Measurements from ENCODE around the gene CHRNA9.

Gene CHRNA9

DNA sequence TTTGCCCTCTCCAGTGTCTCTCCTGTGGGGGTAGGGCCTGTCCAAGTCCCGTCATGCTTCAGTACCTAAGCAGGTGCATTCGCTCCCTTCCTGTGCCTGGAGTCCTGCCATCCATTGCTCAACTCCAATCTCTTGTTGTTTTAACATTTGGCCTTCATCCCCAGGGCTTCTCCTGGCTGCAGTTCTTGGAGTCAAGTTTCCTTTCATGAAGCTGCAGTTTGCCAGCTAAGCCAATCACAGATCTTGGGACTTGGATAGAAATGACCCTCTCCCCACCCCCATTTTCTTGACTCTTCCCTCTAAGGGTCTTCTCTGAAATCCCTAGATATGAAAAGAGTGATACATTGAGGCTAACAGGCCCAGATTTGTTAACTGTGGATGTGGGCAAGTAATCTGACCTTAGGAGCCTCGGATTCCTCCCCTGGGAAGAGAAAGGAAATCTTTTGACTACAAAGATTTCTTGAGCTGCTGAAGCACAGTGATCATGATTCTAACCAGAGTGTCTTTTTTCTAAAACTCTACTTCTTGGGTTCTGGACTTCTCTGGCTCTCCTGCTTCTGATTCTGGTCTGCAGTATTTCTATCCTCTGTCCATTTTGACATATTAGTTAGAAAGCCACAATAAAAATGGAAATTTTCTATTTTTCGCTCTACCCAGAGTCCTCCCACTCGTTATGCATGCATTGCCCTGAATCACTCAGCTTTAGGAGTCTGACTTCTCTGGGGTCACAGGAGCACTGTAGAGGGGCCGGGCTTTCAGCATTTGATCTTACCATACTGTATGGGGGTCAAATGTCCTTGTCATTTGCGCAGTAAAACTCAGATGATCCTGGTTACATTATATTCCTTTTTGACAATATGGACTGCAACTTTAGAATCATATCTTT, 61.0 kb downstream of the CHRNA9 start:
- TF ChIP-seq POLR2A (IDR thresholded peaks at IDR 0.05; ENCODE audit: low read length): no peak
- DNase-seq: no peak

DNA sequence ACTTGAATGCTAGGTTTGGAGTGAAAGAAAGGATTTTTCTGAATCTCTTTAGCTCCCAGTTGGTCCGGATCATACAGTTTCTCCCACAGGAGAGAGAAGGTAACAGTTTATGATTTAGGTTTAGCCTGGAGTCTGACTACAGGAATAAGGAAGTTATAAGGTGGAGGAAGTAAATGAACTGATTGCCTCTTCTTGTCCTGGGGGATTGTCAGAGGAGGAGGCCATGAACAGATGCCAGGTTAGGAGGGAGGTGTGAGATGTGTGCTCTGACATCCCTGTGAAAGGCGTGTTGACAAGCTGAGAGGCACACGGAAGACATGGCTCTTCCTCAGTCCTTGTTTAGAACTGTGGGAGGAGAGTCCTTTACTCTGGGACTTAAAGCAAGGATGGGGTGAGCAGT, 64.4 kb downstream of the CHRNA9 start:
- no peak for TF ChIP-seq POLR2A (IDR thresholded peaks at IDR 0.05; ENCODE audit: low read length)
- TF ChIP-seq GATA1 (IDR thresholded peaks at IDR 0.05; ENCODE audit: low read depth, low read length): no peak
- DNase-seq: no peak

DNA sequence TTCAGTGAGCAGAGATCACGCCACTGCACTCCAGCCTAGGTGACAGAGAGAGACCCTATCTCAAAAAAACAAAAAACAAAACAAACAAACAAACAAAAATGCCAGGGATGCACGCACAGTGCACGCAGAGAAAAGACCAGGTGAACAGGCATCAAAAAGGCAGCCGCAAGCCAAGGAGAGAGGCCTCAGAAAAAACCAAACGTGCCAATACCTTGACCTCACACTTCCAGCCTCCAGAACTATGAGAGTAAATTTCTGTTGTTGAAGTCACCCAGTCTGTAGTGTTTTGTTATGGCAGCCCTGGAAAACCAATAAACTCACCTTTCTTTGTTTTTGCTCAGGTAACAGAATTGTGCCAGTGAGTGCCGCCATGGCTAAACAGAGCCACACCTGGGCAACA, 66.0 kb downstream of the CHRNA9 start:
- TF ChIP-seq GATA1 (IDR thresholded peaks at IDR 0.05; ENCODE audit: low read depth, low read length): no peak
- no peak for TF ChIP-seq POLR2A (IDR thresholded peaks at IDR 0.05; ENCODE audit: low read length)
- DNase-seq: no peak

DNA sequence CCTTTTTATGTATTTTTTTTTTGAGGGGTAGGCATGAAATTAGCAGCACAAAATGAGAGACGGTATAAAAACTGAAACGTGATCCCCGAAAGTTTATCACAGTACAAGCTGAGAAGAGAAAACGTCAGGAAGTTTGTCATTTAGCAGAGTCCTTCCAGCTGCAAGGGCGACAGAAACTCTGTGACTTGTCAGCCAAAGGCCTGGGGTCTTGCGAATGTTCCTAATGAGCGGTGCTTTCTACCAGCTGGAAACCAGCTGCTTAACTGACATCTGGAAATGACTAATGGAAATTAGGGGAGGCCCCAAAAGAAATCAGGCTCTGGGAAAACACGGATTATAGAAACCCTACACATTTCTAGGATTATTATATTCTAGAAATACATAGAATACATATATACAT, 66.5 kb downstream of the CHRNA9 start:
- DNase-seq: no peak

DNA sequence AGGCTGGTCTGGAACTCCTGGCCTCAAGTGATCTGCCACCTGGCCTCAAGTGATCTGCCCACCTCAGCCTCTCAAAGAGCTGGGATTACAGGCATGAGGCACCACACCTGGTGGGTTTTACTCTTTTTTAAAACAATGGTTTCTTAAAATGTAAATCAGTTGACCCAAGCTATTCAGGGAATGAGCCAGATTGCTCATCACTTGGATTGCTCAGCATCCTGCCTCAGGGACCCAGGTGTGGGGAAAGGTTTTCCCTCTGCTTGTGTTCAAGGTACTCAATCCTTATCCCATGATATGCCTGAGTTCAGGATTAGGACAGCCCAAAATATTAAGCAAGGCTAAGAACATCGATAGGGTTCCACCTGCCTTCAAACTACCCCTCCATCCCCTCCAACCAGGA, 67.4 kb downstream of the CHRNA9 start:
- TF ChIP-seq GATA1 (IDR thresholded peaks at IDR 0.05; ENCODE audit: low read depth, low read length): no peak
- DNase-seq: no peak

More for the DNA sequence above, 66.5 kb downstream of the CHRNA9 start:
- no peak for TF ChIP-seq POLR2A (IDR thresholded peaks at IDR 0.05; ENCODE audit: low read length)
- no peak for TF ChIP-seq GATA1 (IDR thresholded peaks at IDR 0.05; ENCODE audit: low read depth, low read length)

DNA sequence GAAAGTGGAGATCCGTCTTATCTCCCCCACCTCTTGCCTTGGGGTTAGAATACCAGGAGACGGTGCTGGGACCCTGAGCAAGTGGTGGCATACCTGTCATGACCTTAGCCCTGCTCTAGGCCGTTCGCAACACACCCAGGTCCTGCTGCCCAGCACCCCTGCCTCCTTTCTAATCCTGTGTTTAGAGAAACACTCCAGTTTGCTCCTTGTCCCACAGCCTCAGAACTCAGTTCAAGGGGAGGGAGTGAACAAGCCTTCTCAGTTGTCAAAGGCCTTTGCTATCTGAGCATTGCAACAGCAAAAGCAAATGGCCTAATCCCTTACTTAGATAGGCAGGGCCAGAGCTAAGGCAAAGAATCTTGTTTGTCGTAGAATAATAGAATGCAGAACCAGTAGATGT, 67.9 kb downstream of the CHRNA9 start:
- DNase-seq: no peak
- TF ChIP-seq POLR2A (IDR thresholded peaks at IDR 0.05; ENCODE audit: low read length) (no peak), GATA1 (IDR thresholded peaks at IDR 0.05; ENCODE audit: low read depth, low read length) (no peak)
